Measurements from ENCODE around the gene PANX2.
A peak's percentile ranks its signal among the peaks of the same experiment; 100 is the strongest.
"Not testable (repeated sequence)": the region's sequence is repeated elsewhere in the genome, so short reads cannot be mapped to it uniquely, and the experiment has no call there.

The PANX2 gene

GRCh38 chr22:50146439-50147238 lies 23.9 kb upstream of the PANX2 start:
- in situ Hi-C loops (cut with MboI; ENCODE audit: low pct_unique_long_range_greater_than_20kb, low sequenced_read_pairs) = no loop called here
- no peak for DNase-seq

- DNase-seq; in situ Hi-C loops (cut with MboI; ENCODE audit: low pct_unique_long_range_greater_than_20kb, low sequenced_read_pairs): not testable (repeated sequence)
These were observed 23.0 kb upstream of the PANX2 start for GRCh38 chr22:50147258-50148165.

- in situ Hi-C loops (cut with MboI; ENCODE audit: low pct_unique_long_range_greater_than_20kb, low sequenced_read_pairs) = no loop called here
- DNase-seq = no peak
These were observed 22.4 kb upstream of the PANX2 start for GRCh38 chr22:50148166-50148500.

GRCh38 chr22:50148991-50149721 lies 21.4 kb upstream of the PANX2 start:
- in situ Hi-C loops (cut with MboI; ENCODE audit: low pct_unique_long_range_greater_than_20kb, low sequenced_read_pairs) = no loop called here
- peak; percentile 97 for DNase-seq

GRCh38 chr22:50150161-50151129 lies 20.1 kb upstream of the PANX2 start:
- no peak for DNase-seq
- in situ Hi-C loops (cut with MboI; ENCODE audit: low pct_unique_long_range_greater_than_20kb, low sequenced_read_pairs) = loop anchor here (10.0 kb wide), 1 partner anchor 54 kb away; the partner anchor contains the start of gene SELENOO

- DNase-seq = no peak
- in situ Hi-C loops (cut with MboI; ENCODE audit: low pct_unique_long_range_greater_than_20kb, low sequenced_read_pairs) = loop anchor here (10.0 kb wide), 1 partner anchor 53 kb away; the partner anchor contains the start of gene SELENOO
These were observed 18.7 kb upstream of the PANX2 start for GRCh38 chr22:50151571-50152537.

GRCh38 chr22:50153056-50153755 lies 17.3 kb upstream of the PANX2 start:
- in situ Hi-C loops (cut with MboI; ENCODE audit: low pct_unique_long_range_greater_than_20kb, low sequenced_read_pairs) = loop anchor here (10.0 kb wide), 1 partner anchor 52 kb away; the partner anchor contains the start of gene SELENOO
- DNase-seq = no peak

GRCh38 chr22:50153756-50154140 lies 16.8 kb upstream of the PANX2 start:
- no peak for DNase-seq
- in situ Hi-C loops (cut with MboI; ENCODE audit: low pct_unique_long_range_greater_than_20kb, low sequenced_read_pairs) = loop anchor here (10.0 kb wide), 1 partner anchor 51 kb away; the partner anchor contains the start of gene SELENOO

GRCh38 chr22:50157709-50158375 lies 12.7 kb upstream of the PANX2 start:
- DNase-seq = no peak
- in situ Hi-C loops (cut with MboI; ENCODE audit: low pct_unique_long_range_greater_than_20kb, low sequenced_read_pairs) = loop anchor here (10.0 kb wide), 1 partner anchor 47 kb away; the partner anchor contains the start of gene SELENOO

- in situ Hi-C loops (cut with MboI; ENCODE audit: low pct_unique_long_range_greater_than_20kb, low sequenced_read_pairs) = no loop called here
- no peak for DNase-seq
These were observed 9.6 kb upstream of the PANX2 start for GRCh38 chr22:50160947-50161346.

- in situ Hi-C loops (cut with MboI; ENCODE audit: low pct_unique_long_range_greater_than_20kb, low sequenced_read_pairs) = no loop called here
These were observed 8.8 kb upstream of the PANX2 start for GRCh38 chr22:50161508-50162390.

GRCh38 chr22:50162391-50162956 lies 8.1 kb upstream of the PANX2 start:
- DNase-seq = peak; percentile 51
- in situ Hi-C loops (cut with MboI; ENCODE audit: low pct_unique_long_range_greater_than_20kb, low sequenced_read_pairs) = no loop called here

More at GRCh38 chr22:50161508-50162390, 8.8 kb upstream of the PANX2 start:
- DNase-seq = no peak

GRCh38 chr22:50165436-50166123 lies 5.0 kb upstream of the PANX2 start:
- in situ Hi-C loops (cut with MboI; ENCODE audit: low pct_unique_long_range_greater_than_20kb, low sequenced_read_pairs) = no loop called here
- DNase-seq = no peak
